Measurements from ENCODE around the gene PIM1.

The PIM1 gene

GRCh38 chr6:37174196-37174514, 4.2 kb downstream of the PIM1 start:
- peaks cover 0 to 9% of the 10 kb centered on the region in 2 experiments for H3K4me1 ChIP-seq (ENCODE audit: control insufficient read depth in 1 of 2, insufficient read depth in 2 of 2, low read length in 2 of 2)
- no peak for DNase-seq
- no peak overlapping the region for H4K12ac ChIP-seq (ENCODE audit: low read depth, low read length)
- no peak overlapping the region for H3K4me3 ChIP-seq (ENCODE audit: low read depth, low read length)
- H4K8ac ChIP-seq (ENCODE audit: low read depth, low read length) = no peak overlapping the region
- WGBS (ENCODE audit: extremely low coverage, insufficient coverage, insufficient read length) = no CpG with 5 or more reads among the region's 3 CpGs
- no peak overlapping the region for H2AK5ac ChIP-seq (ENCODE audit: low read length)
- peaks cover 17% of the 10 kb centered on the region for H3K79me1 ChIP-seq (ENCODE audit: low read length)
- no peak overlapping the region for H2BK120ac ChIP-seq (ENCODE audit: insufficient read depth, low read length, poor library complexity)
- no peak overlapping the region for H4K91ac ChIP-seq (ENCODE audit: low read depth, low read length)
- no peak overlapping the region for H3K14ac ChIP-seq (ENCODE audit: low read length)
- no peak overlapping the region for H3K23ac ChIP-seq (ENCODE audit: low read length)
- H3K4me2 ChIP-seq (ENCODE audit: low read length) = no peak overlapping the region
- H3K4ac ChIP-seq (ENCODE audit: low read depth, low read length) = no peak overlapping the region
- H2AFZ ChIP-seq (ENCODE audit: insufficient read depth, low read length, poor library complexity) = no peak overlapping the region
- no peak overlapping the region for H3K18ac ChIP-seq (ENCODE audit: low read length)
- no peaks in the 10 kb centered on the region for H3K27me3 ChIP-seq (ENCODE audit: insufficient read depth, low read length)
- H3K79me2 ChIP-seq (ENCODE audit: control insufficient read depth, insufficient read depth, low read length, poor library complexity) = peaks cover 8% of the 10 kb centered on the region
- H2BK12ac ChIP-seq (ENCODE audit: low read length) = no peak overlapping the region
- no peak overlapping the region for H3K27ac ChIP-seq (ENCODE audit: low read depth, low read length)
- H2BK5ac ChIP-seq (ENCODE audit: low read depth, low read length, poor library complexity) = no peak overlapping the region
- H3K9ac ChIP-seq (ENCODE audit: low read length) = no peak overlapping the region
- H3K36me3 ChIP-seq (ENCODE audit: control insufficient read depth in 1 of 2, insufficient read depth in 2 of 2, low read length in 2 of 2) = peaks cover 17 to 21% of the 10 kb centered on the region in 2 experiments
- H3K9me3 ChIP-seq (ENCODE audit: insufficient read depth, low read depth, low read length) = peaks cover 1% of the 10 kb centered on the region

- Histone ChIP-seq H4K12ac (ENCODE audit: low read depth, low read length) (no peak overlapping the region), H2BK120ac (ENCODE audit: insufficient read depth, low read length, poor library complexity) (no peak overlapping the region), H2BK5ac (ENCODE audit: low read depth, low read length, poor library complexity) (no peak overlapping the region), H4K91ac (ENCODE audit: low read depth, low read length) (no peak overlapping the region), H3K4ac (ENCODE audit: low read depth, low read length) (no peak overlapping the region), H3K18ac (ENCODE audit: low read length) (no peak overlapping the region), H3K9ac (ENCODE audit: low read length) (no peak overlapping the region), H3K79me1 (ENCODE audit: low read length) (peaks cover 13% of the 10 kb centered on the region), H3K4me2 (ENCODE audit: low read length) (no peak overlapping the region), H3K4me1 (ENCODE audit: control insufficient read depth in 1 of 2, insufficient read depth in 2 of 2, low read length in 2 of 2) (peaks cover 0 to 9% of the 10 kb centered on the region in 2 experiments), H3K27ac (ENCODE audit: low read depth, low read length) (no peak overlapping the region), H3K23ac (ENCODE audit: low read length) (no peak overlapping the region), H2AK5ac (ENCODE audit: low read length) (no peak overlapping the region), H3K27me3 (ENCODE audit: insufficient read depth, low read length) (no peaks in the 10 kb centered on the region), H3K4me3 (ENCODE audit: low read depth, low read length) (no peak overlapping the region), H3K9me3 (ENCODE audit: insufficient read depth, low read depth, low read length) (peaks cover 1% of the 10 kb centered on the region), H3K14ac (ENCODE audit: low read length) (no peak overlapping the region), H4K8ac (ENCODE audit: low read depth, low read length) (no peak overlapping the region), H3K79me2 (ENCODE audit: control insufficient read depth, insufficient read depth, low read length, poor library complexity) (peaks cover 8% of the 10 kb centered on the region), H3K36me3 (ENCODE audit: control insufficient read depth in 1 of 2, insufficient read depth in 2 of 2, low read length in 2 of 2) (peaks cover 17 to 21% of the 10 kb centered on the region in 2 experiments), H2AFZ (ENCODE audit: insufficient read depth, low read length, poor library complexity) (no peak overlapping the region), H2BK12ac (ENCODE audit: low read length) (no peak overlapping the region)
- WGBS (ENCODE audit: extremely low coverage, insufficient coverage, insufficient read length) = no CpG with 5 or more reads among the region's 10 CpGs
- DNase-seq = no peak
These were observed 4.8 kb downstream of the PIM1 start for GRCh38 chr6:37174515-37175331.

- H3K4ac ChIP-seq (ENCODE audit: low read depth, low read length) = no peak overlapping the region
- no peak overlapping the region for H4K8ac ChIP-seq (ENCODE audit: low read depth, low read length)
- peaks cover 0 to 9% of the 10 kb centered on the region in 2 experiments for H3K4me1 ChIP-seq (ENCODE audit: control insufficient read depth in 1 of 2, insufficient read depth in 2 of 2, low read length in 2 of 2)
- no peak overlapping the region for H4K12ac ChIP-seq (ENCODE audit: low read depth, low read length)
- no CpG with 5 or more reads among the region's 18 CpGs for WGBS (ENCODE audit: extremely low coverage, insufficient coverage, insufficient read length)
- H2AFZ ChIP-seq (ENCODE audit: insufficient read depth, low read length, poor library complexity) = no peak overlapping the region
- H3K79me1 ChIP-seq (ENCODE audit: low read length) = peaks cover 7% of the 10 kb centered on the region
- H2BK5ac ChIP-seq (ENCODE audit: low read depth, low read length, poor library complexity) = no peak overlapping the region
- H3K9me3 ChIP-seq (ENCODE audit: insufficient read depth, low read depth, low read length) = peaks cover 1% of the 10 kb centered on the region
- H3K27ac ChIP-seq (ENCODE audit: low read depth, low read length) = no peak overlapping the region
- H3K27me3 ChIP-seq (ENCODE audit: insufficient read depth, low read length) = no peaks in the 10 kb centered on the region
- H2AK5ac ChIP-seq (ENCODE audit: low read length) = no peak overlapping the region
- no peak overlapping the region for H3K14ac ChIP-seq (ENCODE audit: low read length)
- no peak overlapping the region for H2BK12ac ChIP-seq (ENCODE audit: low read length)
- peaks cover 17 to 21% of the 10 kb centered on the region in 2 experiments for H3K36me3 ChIP-seq (ENCODE audit: control insufficient read depth in 1 of 2, insufficient read depth in 2 of 2, low read length in 2 of 2)
- H4K91ac ChIP-seq (ENCODE audit: low read depth, low read length) = no peak overlapping the region
- peak in 1 of 2 donors; percentile 17 for DNase-seq
- H3K18ac ChIP-seq (ENCODE audit: low read length) = no peak overlapping the region
- H3K79me2 ChIP-seq (ENCODE audit: control insufficient read depth, insufficient read depth, low read length, poor library complexity) = peaks cover 2% of the 10 kb centered on the region
- no peak overlapping the region for H3K9ac ChIP-seq (ENCODE audit: low read length)
- H3K4me2 ChIP-seq (ENCODE audit: low read length) = no peak overlapping the region
- H2BK120ac ChIP-seq (ENCODE audit: insufficient read depth, low read length, poor library complexity) = no peak overlapping the region
- no peak overlapping the region for H3K4me3 ChIP-seq (ENCODE audit: low read depth, low read length)
- H3K23ac ChIP-seq (ENCODE audit: low read length) = no peak overlapping the region
These were observed 5.6 kb downstream of the PIM1 start for GRCh38 chr6:37175332-37176267.

GRCh38 chr6:37176268-37177076, 6.5 kb downstream of the PIM1 start:
- no peak for DNase-seq
- Histone ChIP-seq H2BK5ac (ENCODE audit: low read depth, low read length, poor library complexity) (no peak overlapping the region), H3K9ac (ENCODE audit: low read length) (no peak overlapping the region), H2BK12ac (ENCODE audit: low read length) (no peak overlapping the region), H3K18ac (ENCODE audit: low read length) (no peak overlapping the region), H3K27me3 (ENCODE audit: insufficient read depth, low read length) (no peaks in the 10 kb centered on the region), H4K12ac (ENCODE audit: low read depth, low read length) (no peak overlapping the region), H3K4ac (ENCODE audit: low read depth, low read length) (no peak overlapping the region), H3K36me3 (ENCODE audit: control insufficient read depth in 1 of 2, insufficient read depth in 2 of 2, low read length in 2 of 2) (peaks cover 15 to 21% of the 10 kb centered on the region in 2 experiments), H3K9me3 (ENCODE audit: insufficient read depth, low read depth, low read length) (peaks cover 1% of the 10 kb centered on the region), H4K8ac (ENCODE audit: low read depth, low read length) (no peak overlapping the region), H2AFZ (ENCODE audit: insufficient read depth, low read length, poor library complexity) (no peak overlapping the region), H3K23ac (ENCODE audit: low read length) (no peak overlapping the region), H2AK5ac (ENCODE audit: low read length) (no peak overlapping the region), H3K79me2 (ENCODE audit: control insufficient read depth, insufficient read depth, low read length, poor library complexity) (no peaks in the 10 kb centered on the region), H3K4me1 (ENCODE audit: control insufficient read depth in 1 of 2, insufficient read depth in 2 of 2, low read length in 2 of 2) (peaks cover 0 to under 1% of the 10 kb centered on the region in 2 experiments), H3K4me3 (ENCODE audit: low read depth, low read length) (no peak overlapping the region), H3K27ac (ENCODE audit: low read depth, low read length) (no peak overlapping the region), H2BK120ac (ENCODE audit: insufficient read depth, low read length, poor library complexity) (no peak overlapping the region), H3K79me1 (ENCODE audit: low read length) (peaks cover 1% of the 10 kb centered on the region), H3K14ac (ENCODE audit: low read length) (no peak overlapping the region), H4K91ac (ENCODE audit: low read depth, low read length) (no peak overlapping the region), H3K4me2 (ENCODE audit: low read length) (no peak overlapping the region)
- no CpG with 5 or more reads among the region's 15 CpGs for WGBS (ENCODE audit: extremely low coverage, insufficient coverage, insufficient read length)

Data from trophoblast cell (in vitro differentiated cells and primary cell).